PFSK-1 (cell line): ENCODE data around the gene DISC1.

ENCODE experiments used
- SIN3A ChIP-seq: IDR thresholded peaks from 2 replicates; pipeline ENCODE4 v1.6.1; 2012; ENCODE audit warnings: mild to moderate bottlenecking, low read length, moderate library complexity, borderline replicate concordance; ENCODE audit not compliant: insufficient read depth
- TF ChIP-seq, protein P1 (sequence below), 2 experiments: IDR thresholded peaks; 2 replicates each; pipeline versions ENCODE4 v1.6.1 to v1.8.0; 2011 to 2012; ENCODE audit warnings: low read depth in 2 of 2, low read length in 2 of 2, control low read depth in 1 of 2, inconsistent platforms in 1 of 2, mild to moderate bottlenecking in 1 of 2, moderate library complexity in 1 of 2; ENCODE audit not compliant: insufficient read depth in 1 of 2

DNA sequence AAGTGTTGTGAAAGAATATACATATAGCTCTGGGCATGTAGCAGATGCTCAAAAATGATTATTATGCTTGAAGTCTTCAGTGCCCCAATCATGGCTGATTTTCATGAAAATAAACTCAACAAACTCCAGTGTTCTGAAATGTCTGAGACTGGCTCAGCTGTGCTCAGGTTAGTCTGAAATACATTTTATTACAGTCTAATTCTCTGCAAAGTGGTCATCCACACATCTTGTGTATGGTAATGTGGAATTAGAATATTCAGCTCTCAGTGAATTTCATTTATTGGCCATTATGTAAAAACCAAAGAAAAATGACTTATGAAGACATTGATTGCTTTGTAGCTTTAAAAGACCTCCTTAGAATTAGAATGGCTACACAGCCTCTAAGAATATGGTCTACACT is 109.9 kb downstream of the DISC1 start:
- TF ChIP-seq SIN3A = no peak
- TF ChIP-seq, protein P1, sequence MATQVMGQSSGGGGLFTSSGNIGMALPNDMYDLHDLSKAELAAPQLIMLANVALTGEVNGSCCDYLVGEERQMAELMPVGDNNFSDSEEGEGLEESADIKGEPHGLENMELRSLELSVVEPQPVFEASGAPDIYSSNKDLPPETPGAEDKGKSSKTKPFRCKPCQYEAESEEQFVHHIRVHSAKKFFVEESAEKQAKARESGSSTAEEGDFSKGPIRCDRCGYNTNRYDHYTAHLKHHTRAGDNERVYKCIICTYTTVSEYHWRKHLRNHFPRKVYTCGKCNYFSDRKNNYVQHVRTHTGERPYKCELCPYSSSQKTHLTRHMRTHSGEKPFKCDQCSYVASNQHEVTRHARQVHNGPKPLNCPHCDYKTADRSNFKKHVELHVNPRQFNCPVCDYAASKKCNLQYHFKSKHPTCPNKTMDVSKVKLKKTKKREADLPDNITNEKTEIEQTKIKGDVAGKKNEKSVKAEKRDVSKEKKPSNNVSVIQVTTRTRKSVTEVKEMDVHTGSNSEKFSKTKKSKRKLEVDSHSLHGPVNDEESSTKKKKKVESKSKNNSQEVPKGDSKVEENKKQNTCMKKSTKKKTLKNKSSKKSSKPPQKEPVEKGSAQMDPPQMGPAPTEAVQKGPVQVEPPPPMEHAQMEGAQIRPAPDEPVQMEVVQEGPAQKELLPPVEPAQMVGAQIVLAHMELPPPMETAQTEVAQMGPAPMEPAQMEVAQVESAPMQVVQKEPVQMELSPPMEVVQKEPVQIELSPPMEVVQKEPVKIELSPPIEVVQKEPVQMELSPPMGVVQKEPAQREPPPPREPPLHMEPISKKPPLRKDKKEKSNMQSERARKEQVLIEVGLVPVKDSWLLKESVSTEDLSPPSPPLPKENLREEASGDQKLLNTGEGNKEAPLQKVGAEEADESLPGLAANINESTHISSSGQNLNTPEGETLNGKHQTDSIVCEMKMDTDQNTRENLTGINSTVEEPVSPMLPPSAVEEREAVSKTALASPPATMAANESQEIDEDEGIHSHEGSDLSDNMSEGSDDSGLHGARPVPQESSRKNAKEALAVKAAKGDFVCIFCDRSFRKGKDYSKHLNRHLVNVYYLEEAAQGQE (IDR thresholded peaks at IDR 0.05; ENCODE audit: insufficient read depth in 1 of 2, low read depth in 2 of 2, low read length in 2 of 2) = no peak
